CD4-positive, alpha-beta T cell treated with Interferon alpha-2 for 1 hour (primary cell): ENCODE data around the gene PRG3.

ENCODE experiments used
- DNase-seq, 2 donors: peaks; one replicate each; pipeline ENCODE4 v3.0.0-alpha.2; 2020 to 2022

PRG3 gene

GRCh38 chr11:57380975-57381374 lies at the start of gene PRG3:
Gene PRG3 (minus strand): TSS chr11:57381150. CDS start chr11:57380708, 442 bp downstream.
- no peak for DNase-seq

- no peak for DNase-seq
Observed at GRCh38 chr11:57429946-57430345, 49.0 kb upstream of the PRG3 start.

- no peak for DNase-seq
Observed at GRCh38 chr11:57428643-57429042, 47.7 kb upstream of the PRG3 start.

GRCh38 chr11:57427727-57428082 lies 46.8 kb upstream of the PRG3 start:
- no peak for DNase-seq

- peak; percentile 66 to 68 for DNase-seq
Observed at GRCh38 chr11:57426929-57427726, 46.2 kb upstream of the PRG3 start, which contains the start of gene SLC43A3. Gene SLC43A3 (minus strand): TSS chr11:57427121. CDS start chr11:57426172, 949 bp downstream.

GRCh38 chr11:57426439-57426928 lies 45.5 kb upstream of the PRG3 start:
- DNase-seq: peak in 1 of 2 donors; percentile 21

GRCh38 chr11:57425565-57426438 lies 44.9 kb upstream of the PRG3 start:
- no peak for DNase-seq

- DNase-seq: peak; percentile 84 to 85
Observed at GRCh38 chr11:57424792-57425564, 44.0 kb upstream of the PRG3 start.

GRCh38 chr11:57424137-57424791 lies 43.3 kb upstream of the PRG3 start:
- DNase-seq: no peak

GRCh38 chr11:57422669-57423068 lies 41.7 kb upstream of the PRG3 start:
- no peak for DNase-seq

GRCh38 chr11:57421805-57422204 lies 40.9 kb upstream of the PRG3 start:
- DNase-seq: no peak

- DNase-seq: no peak
Observed at GRCh38 chr11:57421066-57421465, 40.1 kb upstream of the PRG3 start.

- DNase-seq: no peak
Observed at GRCh38 chr11:57419146-57419545, 38.2 kb upstream of the PRG3 start.

GRCh38 chr11:57418131-57418530 lies 37.2 kb upstream of the PRG3 start:
- no peak for DNase-seq

- no peak for DNase-seq
Observed at GRCh38 chr11:57417056-57417455, 36.1 kb upstream of the PRG3 start.

GRCh38 chr11:57416436-57416835 lies 35.5 kb upstream of the PRG3 start:
- no peak for DNase-seq

GRCh38 chr11:57414612-57415212 lies 33.8 kb upstream of the PRG3 start:
- DNase-seq: no peak

GRCh38 chr11:57413681-57414080 lies 32.7 kb upstream of the PRG3 start:
- DNase-seq: no peak

- DNase-seq: no peak
Observed at GRCh38 chr11:57410287-57410686, 29.3 kb upstream of the PRG3 start.

GRCh38 chr11:57409321-57410100 lies 28.6 kb upstream of the PRG3 start:
- DNase-seq: no peak

- DNase-seq: no peak
Observed at GRCh38 chr11:57408771-57409170, 27.8 kb upstream of the PRG3 start.
